Activated CD4-positive, alpha-beta T cell treated with anti-CD3 and anti-CD28 coated beads, Interleukin-2, amount 50 U/mL, for 16 hours (primary cell): ENCODE data around the gene GID8.
"Not testable (repeated sequence)": the region's sequence is repeated elsewhere in the genome, so short reads cannot be mapped to it uniquely, and the experiment has no call there.

Experiments used
- DNase-seq: peaks from one replicate; pipeline ENCODE4 v3.0.0-alpha.2; 2020

The GID8 gene

GRCh38 chr20:62959101-62959971, 21.4 kb downstream of the GID8 start:
- DNase-seq = no peak

GRCh38 chr20:62959998-62960436, 22.1 kb downstream of the GID8 start:
- no peak for DNase-seq

DNA sequence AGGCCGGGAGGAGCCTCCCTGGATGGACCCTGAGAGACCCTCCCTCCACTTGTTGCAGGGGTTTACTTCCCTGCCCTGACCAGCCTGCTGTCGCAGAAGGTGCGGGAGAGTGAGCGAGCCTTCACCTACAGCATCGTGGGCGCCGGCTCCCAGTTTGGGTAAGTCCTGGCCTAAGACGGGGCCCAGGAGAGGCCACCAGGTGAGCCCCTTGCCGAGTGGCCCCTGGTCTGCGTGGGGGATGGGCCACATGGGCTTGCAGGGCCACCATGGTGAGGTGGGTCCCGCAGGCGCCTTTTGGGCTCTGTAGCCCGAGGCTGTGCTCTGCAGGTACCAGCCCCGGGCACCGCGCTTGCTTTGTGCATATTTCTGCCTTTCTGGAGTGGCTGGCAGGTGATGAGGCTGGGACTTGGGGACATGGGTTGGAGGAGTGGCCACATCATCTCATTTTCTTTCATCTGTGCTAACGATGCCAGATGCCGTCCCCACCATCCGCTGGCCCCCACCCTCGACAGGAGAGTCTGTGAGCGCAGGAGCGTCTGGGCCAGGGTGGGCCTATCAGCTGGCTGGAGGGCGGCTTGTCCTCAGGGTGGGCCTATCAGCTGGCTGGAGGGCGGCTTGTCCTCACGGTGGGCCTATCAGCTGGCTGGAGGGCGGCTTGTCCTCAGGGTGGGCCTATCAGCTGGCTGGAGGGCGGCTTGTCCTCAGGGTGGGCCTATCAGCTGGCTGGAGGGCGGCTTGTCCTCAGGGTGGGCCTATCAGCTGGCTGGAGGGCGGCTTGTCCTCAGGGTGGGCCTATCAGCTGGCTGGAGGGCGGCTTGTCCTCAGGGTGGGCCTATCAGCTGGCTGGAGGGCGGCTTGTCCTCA, 22.7 kb downstream of the GID8 start:
- DNase-seq = not testable (repeated sequence)

DNA sequence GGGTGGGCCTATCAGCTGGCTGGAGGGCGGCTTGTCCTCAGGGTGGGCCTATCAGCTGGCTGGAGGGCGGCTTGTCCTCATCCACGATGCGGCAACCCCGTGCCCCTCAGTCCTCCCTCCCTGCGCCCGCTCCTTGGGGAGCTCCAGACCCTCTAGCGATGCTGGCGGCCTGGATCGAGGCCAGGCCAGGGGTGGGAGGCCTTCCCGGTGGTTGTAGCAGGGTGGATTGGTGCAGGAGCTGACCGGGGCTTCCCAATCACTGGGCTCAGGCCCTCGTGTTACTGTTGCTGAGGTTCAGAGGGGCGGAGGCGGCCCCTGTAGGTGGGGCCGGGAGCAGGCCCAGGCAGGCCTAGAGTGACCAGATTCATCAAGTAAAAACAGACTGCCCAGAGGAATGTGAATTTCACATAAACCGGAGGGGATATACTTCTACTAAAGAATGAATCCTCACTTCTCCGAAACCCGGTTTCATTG, 23.4 kb downstream of the GID8 start:
- DNase-seq = no peak

GRCh38 chr20:62961799-62962198, 23.9 kb downstream of the GID8 start:
- DNase-seq = no peak

GRCh38 chr20:62962221-62962879, 24.4 kb downstream of the GID8 start:
- DNase-seq = no peak

GRCh38 chr20:62962891-62963613, 25.1 kb downstream of the GID8 start:
- no peak for DNase-seq

DNA sequence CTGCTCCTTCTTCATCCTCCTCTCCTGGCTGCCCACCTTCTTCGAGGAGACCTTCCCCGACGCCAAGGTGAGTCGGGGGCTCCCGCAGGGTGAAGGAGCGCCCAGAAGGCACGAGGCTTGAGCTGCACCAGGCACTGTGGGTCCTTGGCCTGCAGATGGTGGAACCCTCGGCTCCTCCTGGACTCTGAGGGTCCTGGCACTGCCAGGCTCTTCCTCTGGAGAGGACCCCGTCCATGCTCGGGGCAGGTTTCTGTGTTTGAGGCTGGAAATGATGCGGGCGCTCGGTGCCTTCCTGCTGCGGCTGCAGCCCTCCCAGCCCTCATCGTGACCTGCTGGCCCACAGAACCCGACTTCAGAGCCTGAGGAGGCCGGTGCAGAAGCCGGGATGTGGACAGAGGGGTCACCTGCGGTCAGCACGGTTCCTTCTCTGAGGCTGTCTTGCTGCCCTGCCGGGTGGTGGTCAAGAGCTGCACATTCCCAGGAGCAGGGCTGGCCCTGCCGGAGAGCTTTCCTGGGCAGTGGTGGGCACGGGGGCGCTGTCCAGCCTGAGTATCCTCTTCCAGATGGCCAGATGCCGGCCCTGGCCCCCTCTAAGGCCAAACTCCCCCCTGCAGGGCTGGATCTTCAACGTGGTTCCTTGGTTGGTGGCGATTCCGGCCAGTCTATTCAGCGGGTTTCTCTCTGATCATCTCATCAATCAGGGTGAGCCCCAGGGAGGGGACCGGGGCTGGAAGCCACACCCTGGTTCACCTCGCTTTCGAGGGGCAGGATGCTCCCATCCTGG, 25.9 kb downstream of the GID8 start:
- DNase-seq = no peak

- no peak for DNase-seq
Measured at GRCh38 chr20:62964700-62965099, 26.8 kb downstream of the GID8 start.

DNA sequence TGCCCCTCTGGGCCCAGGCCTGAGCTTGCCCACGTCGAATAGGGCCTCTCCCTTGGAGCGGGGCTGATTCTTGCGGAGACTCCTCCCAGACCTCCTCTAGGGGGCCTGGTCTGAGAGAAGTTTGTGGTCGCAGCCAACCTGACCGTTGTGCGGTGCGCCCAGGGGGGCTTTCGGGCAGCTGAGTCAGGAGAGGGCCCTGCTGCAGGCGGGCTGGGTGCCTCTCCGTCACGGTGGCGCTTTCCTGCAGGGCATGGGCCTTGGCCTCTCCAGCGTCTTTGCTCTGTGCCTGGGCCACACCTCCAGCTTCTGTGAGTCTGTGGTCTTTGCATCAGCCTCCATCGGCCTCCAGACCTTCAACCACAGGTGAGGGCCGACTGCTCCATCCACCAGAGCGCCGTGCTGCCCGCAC, 27.4 kb downstream of the GID8 start:
- DNase-seq = no peak

DNA sequence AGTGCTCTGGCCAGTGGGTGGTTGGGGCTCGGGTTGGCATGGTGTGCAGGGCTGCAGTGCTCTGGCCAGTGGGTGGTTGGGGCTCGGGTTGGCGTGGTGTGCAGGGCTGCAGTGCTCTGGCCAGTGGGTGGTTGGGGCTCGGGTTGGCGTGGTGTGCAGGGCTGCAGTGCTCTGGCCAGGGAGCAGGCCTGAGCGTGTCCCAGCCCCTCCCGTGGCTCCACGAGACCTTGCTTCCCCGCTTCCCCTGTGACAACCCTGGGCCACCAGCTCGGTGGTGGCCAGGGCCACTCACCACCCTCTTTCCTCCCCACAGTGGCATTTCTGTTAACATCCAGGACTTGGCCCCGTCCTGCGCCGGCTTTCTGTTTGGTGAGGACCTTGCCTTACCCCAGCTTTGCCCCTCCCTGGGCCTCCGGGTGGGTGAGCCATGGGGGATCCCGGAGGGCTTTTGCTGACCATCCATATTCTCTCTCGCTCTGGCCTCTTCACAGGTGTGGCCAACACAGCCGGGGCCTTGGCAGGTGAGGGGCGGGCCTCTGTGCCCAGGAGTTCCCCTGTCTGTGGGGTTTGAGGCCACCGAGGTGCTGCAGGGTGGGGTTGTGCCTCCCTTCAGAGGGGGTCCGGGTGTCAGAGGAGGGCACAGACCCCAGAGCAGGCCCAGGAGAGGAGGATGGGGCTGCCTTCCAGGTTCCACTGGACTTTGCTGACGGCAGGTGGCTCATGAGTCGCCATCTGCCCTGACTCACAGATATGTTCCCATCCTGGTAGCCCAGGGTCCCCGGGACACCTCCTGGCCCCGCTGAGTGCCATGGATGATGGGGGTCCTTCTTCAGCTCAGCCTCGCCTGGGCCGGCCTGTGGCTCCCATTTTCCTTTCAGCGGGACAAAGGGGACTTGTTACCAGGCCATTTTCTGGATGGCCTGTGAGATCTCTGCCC, 28.5 kb downstream of the GID8 start:
- DNase-seq = no peak

DNA sequence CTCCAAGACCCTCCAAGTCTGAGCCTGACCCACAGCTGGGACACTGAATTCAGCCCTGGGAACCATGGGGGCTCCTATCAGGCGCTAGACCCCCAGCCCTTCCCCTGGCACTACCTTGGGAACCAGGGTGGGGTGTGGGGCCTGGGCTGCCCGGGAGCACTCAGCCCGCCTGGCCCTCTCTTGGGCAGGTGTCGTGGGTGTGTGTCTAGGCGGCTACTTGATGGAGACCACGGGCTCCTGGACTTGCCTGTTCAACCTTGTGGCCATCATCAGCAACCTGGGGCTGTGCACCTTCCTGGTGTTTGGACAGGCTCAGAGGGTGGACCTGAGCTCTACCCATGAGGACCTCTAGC, 29.2 kb downstream of the GID8 start:
- no peak for DNase-seq

DNA sequence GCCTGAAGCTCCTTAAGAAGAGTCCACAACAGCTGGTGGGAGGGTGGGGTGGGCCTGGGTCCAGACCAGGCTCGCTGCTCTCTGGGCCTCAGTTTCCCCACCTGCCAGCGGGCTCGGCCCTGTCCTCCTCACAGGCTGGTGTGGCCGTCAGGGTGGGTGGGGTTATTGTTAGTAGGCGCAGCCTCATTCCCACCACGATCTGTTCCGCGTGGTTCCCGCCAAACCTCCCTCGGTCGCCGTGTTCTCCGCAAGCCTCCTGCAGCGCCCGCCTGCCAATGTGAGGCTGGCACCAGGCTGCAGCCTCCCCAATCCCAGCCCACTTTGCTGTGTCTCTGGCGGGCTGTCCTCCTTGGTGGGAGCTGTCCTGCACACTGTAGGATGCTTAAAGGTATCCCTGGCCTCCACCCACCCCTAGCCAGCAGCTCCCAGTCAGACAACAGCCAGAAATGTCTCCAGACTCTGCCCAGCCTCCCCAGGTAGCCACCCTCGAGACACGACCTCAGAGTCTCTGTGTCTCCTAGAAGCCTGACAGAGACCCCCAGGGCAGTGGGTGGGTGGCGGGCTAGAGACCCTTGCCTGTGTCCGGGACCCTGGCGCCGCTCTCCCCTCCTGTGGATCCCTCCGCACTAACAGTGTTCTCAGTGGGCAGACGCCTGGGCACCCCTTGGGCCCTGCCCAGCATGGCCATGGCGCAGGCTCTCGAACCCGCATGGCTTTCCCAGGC, 29.8 kb downstream of the GID8 start:
- no peak for DNase-seq

GRCh38 chr20:62968378-62969178, 30.6 kb downstream of the GID8 start:
- DNase-seq = no peak

GRCh38 chr20:62969179-62969760, 31.3 kb downstream of the GID8 start:
- DNase-seq = no peak

DNA sequence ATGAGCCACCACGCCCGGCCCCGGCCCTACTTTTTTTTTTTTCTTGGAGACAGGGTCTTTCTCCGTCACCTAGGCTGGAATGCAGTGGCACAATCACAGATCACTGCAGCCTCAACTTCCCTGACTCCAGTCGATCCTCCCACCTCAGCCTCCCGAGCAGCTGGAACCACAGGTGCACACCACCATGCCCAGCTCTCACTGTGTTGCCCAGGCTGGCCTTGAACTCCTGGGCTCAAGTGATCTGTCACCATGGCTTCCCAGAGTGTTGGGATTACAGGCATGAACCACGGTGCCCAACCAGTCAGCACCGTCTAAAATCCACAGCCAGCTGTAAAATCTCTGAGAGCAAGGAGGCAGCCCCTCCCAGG, 32.0 kb downstream of the GID8 start:
- DNase-seq = no peak

- DNase-seq = no peak
Measured at GRCh38 chr20:62970307-62971210, 32.6 kb downstream of the GID8 start.
